ENCODE data around the gene VSTM4.

DNA sequence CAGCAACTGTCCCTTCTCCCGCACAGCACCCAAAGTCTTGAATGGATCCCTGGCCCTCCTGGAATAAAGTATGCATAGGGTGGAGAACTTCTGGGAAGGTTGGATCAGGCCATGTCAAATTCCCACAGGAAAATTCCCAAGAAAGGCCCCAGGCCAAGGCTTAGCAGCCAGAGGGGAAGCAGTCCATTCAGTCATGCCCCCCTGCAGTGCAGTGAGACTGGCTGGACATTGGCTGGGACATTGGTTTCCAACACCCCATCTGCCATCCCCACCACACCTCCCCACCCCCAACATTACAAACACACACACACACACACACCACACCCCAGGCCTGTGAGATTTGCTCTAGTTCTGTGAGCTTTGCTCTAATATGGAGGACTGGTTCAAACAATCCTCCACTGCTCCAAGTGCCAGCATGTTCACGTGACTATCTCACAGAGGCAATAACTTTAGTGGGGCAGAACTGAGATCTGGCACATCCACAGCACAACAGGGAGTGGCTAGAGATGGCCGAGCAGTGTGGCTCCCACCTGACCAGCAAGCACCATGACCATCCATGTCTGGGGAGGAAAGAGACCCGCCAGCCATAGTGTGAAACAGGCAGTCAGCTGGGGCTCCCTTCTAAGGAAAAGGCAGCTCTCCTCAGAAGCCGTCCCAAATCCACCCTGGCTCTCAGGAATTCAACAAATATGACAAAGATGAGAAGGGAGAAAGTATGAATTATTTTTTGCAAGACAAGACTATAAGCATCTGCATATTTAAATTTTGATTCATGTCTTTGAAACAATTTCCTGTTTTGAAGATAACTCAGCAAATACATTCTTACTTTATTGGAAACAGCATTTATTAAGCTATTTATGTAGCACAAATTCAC, 25.2 kb upstream of the VSTM4 start:
- TF ChIP-seq, protein P1, sequence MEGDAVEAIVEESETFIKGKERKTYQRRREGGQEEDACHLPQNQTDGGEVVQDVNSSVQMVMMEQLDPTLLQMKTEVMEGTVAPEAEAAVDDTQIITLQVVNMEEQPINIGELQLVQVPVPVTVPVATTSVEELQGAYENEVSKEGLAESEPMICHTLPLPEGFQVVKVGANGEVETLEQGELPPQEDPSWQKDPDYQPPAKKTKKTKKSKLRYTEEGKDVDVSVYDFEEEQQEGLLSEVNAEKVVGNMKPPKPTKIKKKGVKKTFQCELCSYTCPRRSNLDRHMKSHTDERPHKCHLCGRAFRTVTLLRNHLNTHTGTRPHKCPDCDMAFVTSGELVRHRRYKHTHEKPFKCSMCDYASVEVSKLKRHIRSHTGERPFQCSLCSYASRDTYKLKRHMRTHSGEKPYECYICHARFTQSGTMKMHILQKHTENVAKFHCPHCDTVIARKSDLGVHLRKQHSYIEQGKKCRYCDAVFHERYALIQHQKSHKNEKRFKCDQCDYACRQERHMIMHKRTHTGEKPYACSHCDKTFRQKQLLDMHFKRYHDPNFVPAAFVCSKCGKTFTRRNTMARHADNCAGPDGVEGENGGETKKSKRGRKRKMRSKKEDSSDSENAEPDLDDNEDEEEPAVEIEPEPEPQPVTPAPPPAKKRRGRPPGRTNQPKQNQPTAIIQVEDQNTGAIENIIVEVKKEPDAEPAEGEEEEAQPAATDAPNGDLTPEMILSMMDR (IDR thresholded peaks at IDR 0.05; ENCODE audit: low read depth, low read length, missing input control) = no peak
- TF ChIP-seq TAF1 (conservative IDR thresholded peaks at IDR 0.05) (no peak), RAD21 (IDR thresholded peaks at IDR 0.05) (no peak), YY1 (IDR thresholded peaks at IDR 0.05) (no peak), SP1 (IDR thresholded peaks at IDR 0.05) (no peak)
- TF ChIP-seq, protein P2, sequence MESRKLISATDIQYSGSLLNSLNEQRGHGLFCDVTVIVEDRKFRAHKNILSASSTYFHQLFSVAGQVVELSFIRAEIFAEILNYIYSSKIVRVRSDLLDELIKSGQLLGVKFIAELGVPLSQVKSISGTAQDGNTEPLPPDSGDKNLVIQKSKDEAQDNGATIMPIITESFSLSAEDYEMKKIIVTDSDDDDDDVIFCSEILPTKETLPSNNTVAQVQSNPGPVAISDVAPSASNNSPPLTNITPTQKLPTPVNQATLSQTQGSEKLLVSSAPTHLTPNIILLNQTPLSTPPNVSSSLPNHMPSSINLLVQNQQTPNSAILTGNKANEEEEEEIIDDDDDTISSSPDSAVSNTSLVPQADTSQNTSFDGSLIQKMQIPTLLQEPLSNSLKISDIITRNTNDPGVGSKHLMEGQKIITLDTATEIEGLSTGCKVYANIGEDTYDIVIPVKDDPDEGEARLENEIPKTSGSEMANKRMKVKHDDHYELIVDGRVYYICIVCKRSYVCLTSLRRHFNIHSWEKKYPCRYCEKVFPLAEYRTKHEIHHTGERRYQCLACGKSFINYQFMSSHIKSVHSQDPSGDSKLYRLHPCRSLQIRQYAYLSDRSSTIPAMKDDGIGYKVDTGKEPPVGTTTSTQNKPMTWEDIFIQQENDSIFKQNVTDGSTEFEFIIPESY (IDR thresholded peaks at IDR 0.05) = no peak

Data from liver (tissue), 3 donors.